ENCODE measurements around the gene SORCS2.

SORCS2 gene

GRCh38 chr4:7542781-7543180, 350.4 kb downstream of the SORCS2 start:
- no peak for DNase-seq

- DNase-seq = no peak
Observed at GRCh38 chr4:7546152-7546808, 353.9 kb downstream of the SORCS2 start.

- no peak for DNase-seq
Observed at GRCh38 chr4:7546809-7547367, 354.6 kb downstream of the SORCS2 start.

GRCh38 chr4:7547368-7548040, 355.2 kb downstream of the SORCS2 start:
- DNase-seq = no peak

GRCh38 chr4:7549866-7550265, 357.5 kb downstream of the SORCS2 start:
- no peak for DNase-seq

- DNase-seq = no peak
Observed at GRCh38 chr4:7552466-7552865, 360.1 kb downstream of the SORCS2 start.

GRCh38 chr4:7553280-7553679, 360.9 kb downstream of the SORCS2 start:
- no peak for DNase-seq

GRCh38 chr4:7554905-7555304, 362.6 kb downstream of the SORCS2 start:
- no peak for DNase-seq

- no peak for DNase-seq
Observed at GRCh38 chr4:7556558-7556957, 364.2 kb downstream of the SORCS2 start.

- no peak for DNase-seq
Observed at GRCh38 chr4:7557456-7557855, 365.1 kb downstream of the SORCS2 start.

GRCh38 chr4:7558436-7558835, 366.1 kb downstream of the SORCS2 start:
- DNase-seq = no peak

GRCh38 chr4:7559316-7559715, 367.0 kb downstream of the SORCS2 start:
- DNase-seq = no peak

- no peak for DNase-seq
Observed at GRCh38 chr4:7559741-7560395, 367.5 kb downstream of the SORCS2 start.

GRCh38 chr4:7561557-7561956, 369.2 kb downstream of the SORCS2 start:
- DNase-seq = no peak

GRCh38 chr4:7564242-7564641, 371.9 kb downstream of the SORCS2 start:
- no peak for DNase-seq

GRCh38 chr4:7565483-7565882, 373.1 kb downstream of the SORCS2 start:
- no peak for DNase-seq

GRCh38 chr4:7569810-7570783, 377.8 kb downstream of the SORCS2 start:
- DNase-seq = no peak

GRCh38 chr4:7571001-7571400, 378.7 kb downstream of the SORCS2 start:
- no peak for DNase-seq

GRCh38 chr4:7571701-7572100, 379.4 kb downstream of the SORCS2 start:
- no peak for DNase-seq

GRCh38 chr4:7572894-7573293, 380.6 kb downstream of the SORCS2 start:
- DNase-seq = no peak

- no peak for DNase-seq
Observed at GRCh38 chr4:7573576-7574091, 381.3 kb downstream of the SORCS2 start.

GRCh38 chr4:7574287-7575014, 382.1 kb downstream of the SORCS2 start:
- DNase-seq = no peak
